Brain pericyte (primary cell): ENCODE results near the gene JCAD.

ENCODE experiments used
- DNase-seq: peaks from one replicate; pipeline ENCODE4 v3.0.0-alpha.2; 2012; ENCODE audit warnings: low read depth, low spot score

The JCAD gene

DNA sequence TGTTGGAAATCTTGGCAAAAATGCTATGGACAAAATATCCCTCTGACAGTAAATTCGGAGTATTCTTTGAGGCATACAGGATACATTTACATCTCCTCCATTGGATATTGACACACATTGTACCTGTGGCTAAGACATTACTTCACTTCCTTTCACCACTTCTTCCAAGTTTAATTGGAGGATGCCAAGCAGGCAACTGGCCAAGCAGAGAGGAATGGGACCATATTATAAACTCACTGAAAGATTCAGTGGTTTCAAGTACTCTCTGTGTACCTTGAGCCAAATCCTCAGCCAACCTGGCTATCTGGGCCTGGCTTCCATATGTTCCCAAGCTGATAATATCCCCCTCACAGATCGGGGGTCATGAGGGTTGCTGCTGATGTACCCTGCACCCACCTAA is 14.7 kb upstream of the JCAD start:
- DNase-seq: no peak

DNA sequence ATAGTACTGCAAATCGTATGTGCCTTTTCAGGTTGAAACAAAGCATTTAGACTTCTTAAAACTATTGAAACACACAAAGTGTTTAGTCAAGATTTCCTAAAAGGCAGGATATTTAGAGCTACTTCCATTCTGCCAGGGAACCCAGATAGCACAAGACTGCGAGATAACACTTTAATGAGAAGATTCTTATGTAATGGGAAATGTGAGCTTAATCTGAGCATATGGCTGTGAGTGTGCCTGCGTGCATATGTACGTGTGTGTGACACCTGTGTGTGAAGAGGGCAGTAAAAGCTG is 14.3 kb upstream of the JCAD start:
- no peak for DNase-seq

GRCh38 chr10:30073045-30073766 is 13.8 kb upstream of the JCAD start:
- DNase-seq: no peak

- no peak for DNase-seq
Observed at GRCh38 chr10:30072068-30072467, 12.7 kb upstream of the JCAD start.

GRCh38 chr10:30070001-30070685 is 10.8 kb upstream of the JCAD start:
- no peak for DNase-seq

DNA sequence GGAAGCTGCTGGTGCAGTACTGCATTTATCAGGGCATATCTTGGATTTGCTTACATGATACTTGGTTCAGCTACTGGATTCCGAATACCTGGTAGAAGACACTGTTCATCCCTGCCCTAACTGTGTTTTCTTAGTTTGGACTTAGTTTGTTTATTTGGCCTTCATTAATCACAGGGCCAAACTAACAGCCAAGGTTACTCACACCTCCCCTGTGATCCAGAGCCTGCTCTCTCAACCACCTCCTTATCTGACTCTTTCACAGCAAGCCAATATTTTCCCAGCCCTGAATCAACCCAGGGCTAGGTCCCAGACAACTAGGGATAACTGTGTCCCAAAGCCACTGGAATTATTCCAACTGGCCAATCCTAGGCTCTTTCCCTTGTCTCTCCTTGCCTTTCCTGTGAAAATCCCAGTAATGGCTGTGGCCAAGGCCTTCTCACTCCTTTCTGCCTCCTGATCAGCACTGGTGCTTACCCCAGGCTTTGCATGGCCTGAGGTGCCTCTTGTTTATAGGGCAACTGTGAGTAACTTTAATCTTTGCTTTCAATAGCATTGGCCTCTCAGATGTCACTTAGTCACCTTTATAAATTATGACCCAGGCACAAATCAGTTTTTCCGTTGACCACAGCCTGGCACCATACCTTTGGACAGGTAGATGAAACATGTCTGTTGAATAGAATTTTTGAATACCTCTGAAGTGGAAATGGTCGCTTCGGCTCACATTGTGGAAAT is 9.3 kb upstream of the JCAD start:
- DNase-seq: no peak

GRCh38 chr10:30063099-30063498 is 3.7 kb upstream of the JCAD start:
- DNase-seq: no peak

DNA sequence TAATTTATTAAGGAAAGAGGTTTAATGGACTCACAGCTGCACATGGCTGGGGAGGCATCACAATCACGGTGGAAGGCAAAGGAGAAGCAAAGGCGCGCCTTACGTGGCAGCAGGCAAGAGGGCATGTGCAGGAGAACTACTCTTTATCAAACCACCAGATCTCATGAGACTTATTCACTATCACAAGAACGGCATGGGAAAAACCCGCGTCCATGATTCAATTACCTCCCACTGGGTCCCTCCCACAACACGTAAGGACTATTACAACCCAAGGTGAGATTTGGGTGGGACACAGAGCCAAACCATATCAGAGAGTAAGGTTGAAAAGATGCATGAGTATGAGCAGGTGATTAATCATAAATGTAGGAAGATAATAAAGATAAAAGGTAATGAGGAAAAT is 3.2 kb upstream of the JCAD start:
- no peak for DNase-seq

DNA sequence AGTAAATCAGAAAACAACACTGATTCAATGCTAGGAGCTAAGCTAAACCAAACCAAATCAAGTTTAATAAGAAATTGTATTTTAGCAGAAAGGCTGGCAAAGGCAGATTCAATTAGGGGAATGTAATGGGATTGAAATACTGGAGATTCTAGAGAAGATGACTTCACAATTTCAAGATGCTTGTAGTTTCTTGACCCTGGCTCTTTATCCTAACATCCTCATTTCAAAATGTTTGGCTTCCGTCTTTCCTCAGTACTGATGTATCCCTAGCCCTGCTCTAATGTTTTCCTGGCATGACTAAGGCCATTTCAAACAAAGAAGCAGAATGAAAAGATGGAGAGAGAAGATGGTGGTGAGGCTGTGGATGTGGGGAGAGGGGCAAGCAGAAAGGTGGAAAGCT is 2.7 kb upstream of the JCAD start:
- no peak for DNase-seq

DNA sequence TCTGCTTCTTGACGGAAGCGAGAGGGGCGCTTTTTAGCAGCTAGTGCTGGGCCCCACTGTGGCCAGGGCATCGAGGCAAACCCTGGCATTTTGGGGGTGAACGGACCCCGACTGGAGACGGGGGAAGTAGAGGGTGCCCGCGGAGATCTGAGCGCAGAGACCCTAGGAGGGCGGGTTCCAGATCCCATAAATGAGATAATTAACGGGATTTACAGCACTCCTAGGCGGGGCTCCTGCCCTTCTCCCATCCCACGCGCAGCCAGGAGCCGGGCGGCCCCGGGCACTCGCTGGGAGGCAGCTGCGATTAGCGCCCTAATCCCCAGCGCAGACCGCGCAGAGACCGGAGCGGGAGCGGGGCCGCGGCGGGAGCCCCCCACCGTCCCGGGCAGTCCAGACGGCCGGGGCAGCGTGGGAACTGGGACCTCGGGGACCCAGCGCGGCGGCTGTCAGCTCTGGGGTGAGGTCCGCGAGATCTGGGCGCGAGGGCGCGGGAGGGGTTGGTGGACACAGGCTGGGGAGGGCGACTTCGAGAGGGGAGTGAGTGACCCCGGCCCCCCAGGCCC is 735 bp downstream of the JCAD start:
- DNase-seq: no peak

DNA sequence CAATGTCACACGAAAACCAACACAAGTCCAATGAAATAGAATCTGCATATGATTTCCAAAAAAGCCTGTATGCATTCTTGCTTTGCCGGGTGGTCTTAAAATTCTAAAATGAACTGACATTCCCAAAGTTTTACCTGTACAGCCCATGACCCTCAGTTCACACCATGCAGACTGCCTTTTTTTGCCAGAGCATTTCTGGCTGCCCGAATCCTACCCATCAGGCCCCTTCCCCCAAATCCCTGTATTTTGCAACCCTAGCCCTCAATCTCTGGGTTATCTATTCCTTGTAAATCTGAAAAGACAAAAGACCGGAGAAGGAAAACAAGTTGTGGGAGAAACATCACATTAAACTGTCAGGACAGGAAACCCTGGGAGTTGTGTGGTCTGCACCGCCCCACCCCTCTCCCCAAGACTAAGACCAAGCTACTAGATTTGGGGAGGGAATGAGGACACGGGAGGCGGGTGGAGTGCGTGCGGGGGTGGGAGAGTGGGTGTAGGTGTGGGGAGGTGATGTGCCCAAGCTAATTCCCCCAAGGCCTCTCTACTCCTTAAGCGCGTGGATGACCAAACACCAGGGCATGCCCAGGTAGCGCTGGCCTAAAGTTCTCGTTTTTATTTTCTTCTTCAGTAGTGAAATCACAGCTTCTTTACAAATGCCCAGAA is 1.4 kb downstream of the JCAD start:
- no peak for DNase-seq

- no peak for DNase-seq
Observed at GRCh38 chr10:30057421-30057841, 2.0 kb downstream of the JCAD start.

DNA sequence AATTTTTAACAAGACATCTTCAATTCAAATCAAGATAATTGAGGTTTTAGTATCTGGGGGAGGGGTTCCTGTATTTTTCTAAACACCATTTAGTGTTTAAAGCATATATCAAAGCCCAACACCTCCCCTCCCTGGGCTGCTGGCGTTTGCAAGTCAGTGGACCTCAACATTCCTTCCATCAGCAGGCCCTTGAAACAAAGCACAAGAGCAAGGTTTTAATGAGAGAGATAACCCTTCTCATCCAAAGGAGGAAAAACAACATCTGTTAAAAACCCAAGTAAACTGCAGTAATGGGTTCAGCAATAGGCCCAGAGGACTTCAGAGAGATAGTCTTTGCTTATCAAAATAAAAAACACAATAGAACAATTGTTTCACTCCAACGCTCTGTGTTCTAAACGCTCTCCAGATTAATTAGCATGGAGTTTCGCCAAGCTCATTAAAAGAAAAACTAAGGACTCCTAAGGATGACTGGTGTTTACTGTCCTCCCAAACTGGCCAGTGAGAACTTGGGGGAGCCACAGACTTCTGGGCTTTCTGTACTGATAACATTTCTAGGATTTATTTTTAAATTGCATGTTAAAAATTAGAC is 2.5 kb downstream of the JCAD start:
- DNase-seq: no peak

- DNase-seq: no peak
Observed at GRCh38 chr10:30056281-30056680, 3.1 kb downstream of the JCAD start.

GRCh38 chr10:30055226-30055662 is 4.1 kb downstream of the JCAD start:
- DNase-seq: no peak

DNA sequence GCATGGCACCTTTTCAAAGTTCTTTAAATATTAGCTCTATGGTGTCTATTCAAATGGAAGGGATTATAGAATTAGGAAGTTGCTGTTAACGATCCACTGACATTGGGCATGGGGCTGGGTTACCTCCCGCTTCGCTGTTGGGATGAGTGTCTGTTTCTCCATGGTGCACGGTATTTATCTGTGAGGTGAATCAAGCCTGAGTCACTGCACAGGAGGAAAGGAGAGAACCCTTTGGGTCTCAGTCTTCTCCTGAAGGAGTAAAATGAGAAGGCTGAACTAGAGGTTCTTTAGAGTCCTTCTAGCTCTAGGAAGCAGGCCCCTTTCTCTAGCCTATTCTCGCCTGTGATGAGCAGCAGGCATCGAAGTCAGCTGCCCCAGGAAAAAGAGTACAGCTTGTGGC is 7.3 kb downstream of the JCAD start:
- DNase-seq: no peak

DNA sequence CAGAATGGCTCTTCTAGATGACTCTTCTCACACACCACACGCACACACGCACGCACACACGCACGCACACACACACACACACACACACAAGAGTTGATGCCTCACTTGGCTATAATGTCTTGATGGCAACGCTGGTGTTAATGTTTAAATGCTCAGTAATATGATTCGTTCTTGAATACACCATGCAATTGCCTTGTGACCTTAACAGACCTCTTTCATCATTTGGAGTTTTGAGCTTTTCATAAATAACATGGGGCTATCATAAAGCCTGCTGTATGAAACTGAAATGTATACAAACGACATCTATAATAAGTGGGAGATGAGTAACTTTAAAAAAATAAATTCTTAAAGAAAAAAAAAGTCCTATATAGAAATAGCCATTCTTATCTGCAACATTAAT is 8.2 kb downstream of the JCAD start:
- no peak for DNase-seq

DNA sequence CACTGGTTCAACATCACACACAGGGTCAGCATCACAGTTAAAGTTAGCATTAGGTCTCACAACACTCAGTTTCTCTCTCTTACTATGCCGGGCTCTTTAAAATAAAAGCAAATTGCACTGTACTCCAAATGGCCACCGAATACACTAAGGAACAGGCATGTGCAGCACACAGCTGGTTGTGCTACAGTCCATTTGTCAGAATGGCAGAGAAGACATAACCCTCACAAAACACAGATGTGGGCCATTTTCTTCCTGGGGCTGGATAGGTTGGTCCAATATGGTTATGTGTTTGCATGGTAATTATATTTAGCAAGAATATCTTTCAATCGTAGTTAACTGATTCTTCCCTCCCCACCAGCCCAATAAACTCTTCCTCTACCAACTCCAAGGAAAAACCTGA is 9.0 kb downstream of the JCAD start:
- no peak for DNase-seq

DNA sequence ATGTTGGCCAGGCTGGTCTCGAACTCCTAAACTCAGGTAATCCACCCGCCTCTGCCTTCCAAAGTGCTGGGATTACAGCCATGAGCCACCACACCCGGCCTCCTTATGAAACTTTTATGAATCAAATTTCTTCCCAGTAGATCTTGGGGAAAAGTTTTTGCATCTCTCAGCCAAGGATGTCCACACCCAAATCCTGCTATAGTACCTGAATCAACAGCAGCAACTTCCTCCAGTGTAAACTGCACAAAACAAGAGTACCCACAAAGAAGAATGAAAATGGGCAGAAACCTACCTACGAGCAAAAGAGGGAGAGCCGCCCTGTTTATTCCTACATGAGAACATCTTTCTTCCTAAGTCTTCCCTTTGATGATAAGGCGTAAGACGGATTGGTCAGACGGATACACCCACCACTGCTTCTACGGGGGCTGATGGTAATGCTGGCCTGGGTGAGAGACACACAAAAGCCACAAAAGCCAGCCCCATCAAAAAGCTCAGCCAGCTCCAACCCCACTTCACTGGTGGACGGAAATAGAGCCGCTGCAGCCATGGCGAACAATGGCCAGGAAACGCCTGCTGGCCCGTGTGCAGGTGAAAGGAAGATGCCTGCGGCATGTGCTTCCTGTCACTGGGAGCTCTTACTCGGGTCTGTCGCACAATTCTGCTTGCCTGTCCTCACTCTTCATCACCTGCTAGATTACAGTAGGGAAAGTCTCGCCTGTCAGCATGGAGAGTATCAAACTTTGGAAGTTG is 10.4 kb downstream of the JCAD start:
- no peak for DNase-seq

GRCh38 chr10:30047924-30048531 is 11.4 kb downstream of the JCAD start:
- DNase-seq: no peak

DNA sequence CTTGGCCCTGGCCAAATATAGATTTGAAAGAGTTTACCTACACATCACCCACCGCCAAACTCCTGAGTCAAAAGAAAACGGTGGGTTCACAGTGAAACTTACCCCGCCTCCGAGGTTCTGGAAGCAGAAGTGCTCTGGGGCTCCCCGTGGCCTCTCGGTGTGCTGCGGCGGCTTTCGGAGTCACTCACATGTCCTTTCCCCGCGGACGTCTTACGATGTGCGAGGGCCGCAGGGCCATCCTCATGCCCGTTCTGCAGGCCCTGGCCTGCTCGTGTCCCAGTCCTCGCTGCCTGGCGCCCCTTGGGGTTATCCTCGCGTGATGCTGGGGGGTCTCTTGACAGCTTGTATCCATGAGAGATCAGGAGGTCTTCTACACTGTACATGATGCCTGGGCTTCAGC is 12.0 kb downstream of the JCAD start:
- no peak for DNase-seq
